Adrenal gland (tissue), 12 donors: ENCODE data around the gene RPLP2. TPM values are rescaled to one million over a fixed set of nuclear protein-coding genes. Genes with fewer than 3 reads are reported as not detected.

Experiments
- DNase-seq, 7 donors: peaks; one replicate each; pipeline ENCODE4 v3.0.0-alpha.2; 2019 to 2020
- H3K27ac ChIP-seq, 5 donors: fragments of 200-600 bp; sonication (generic) in 4 of 5; 1 replicate in 3 of 5; 2 replicates in 2 of 5; pipeline versions ENCODE4 v1.5.1 to v1.8.0; 2016 to 2020; ENCODE audit warnings: mild to moderate bottlenecking in 1 of 5
- H3K27me3 ChIP-seq: fragments of 200-600 bp; 2 replicates; pipeline ENCODE4 v1.8.0; 2021
- H3K36me3 ChIP-seq, 2 donors: fragments of 200-600 bp; replicated peaks in 1 of 2; 1 replicate in 1 of 2; 2 replicates in 1 of 2; pipeline versions ENCODE4 v1.5.1 to v1.8.0; 2018 to 2022
- H3K4me1 ChIP-seq, 2 donors: fragments of 200-600 bp; replicated peaks in 1 of 2; 1 replicate in 1 of 2; 2 replicates in 1 of 2; pipeline versions ENCODE4 v1.5.1 to v1.8.0; 2018 to 2021
- H3K4me3 ChIP-seq, 4 donors: fragments of 200-600 bp; sonication (generic) in 3 of 4; one replicate each; pipeline ENCODE4 v1.5.1; 2016 to 2018
- H3K9me3 ChIP-seq, 3 donors: fragments of 200-600 bp; sonication (generic) in 1 of 3; replicated peaks in 1 of 3; 1 replicate in 2 of 3; 2 replicates in 1 of 3; pipeline versions ENCODE4 v1.5.1 to v1.8.0; 2016 to 2021
- CTCF ChIP-seq, 6 experiments: fragments of 450-650 bp in 4 of 6; fragments of 200-600 bp in 2 of 6; sonication (generic) in 1 of 6; IDR thresholded peaks; 1 replicate in 5 of 6; 2 replicates in 1 of 6; pipeline versions ENCODE4 v1.5.1 to v1.8.0; 2016 to 2021; ENCODE audit warnings: antibody characterized with exemption in 6 of 6, mild to moderate bottlenecking in 2 of 6, moderate library complexity in 1 of 6
- POLR2A ChIP-seq, 2 donors: fragments of 450-650 bp; IDR thresholded peaks; one replicate each; pipeline ENCODE4 v1.6.1; 2017; ENCODE audit warnings: antibody characterized with exemption in 2 of 2, mild to moderate bottlenecking in 2 of 2, moderate library complexity in 1 of 2
- WGBS, 4 donors: extraction: QIAGEN DNeasy Blood & Tissue Kit in 2 of 4; methylation state at CpG; one replicate each; pipeline versions ENCODE4 v1.1.5 to v1.1.7; 2013 to 2017; 5-methylcytosine and 5-hydroxymethylcytosine counted together
- intact Hi-C, 2 donors: fragments of 100-400 bp; cut with DNase I; formaldehyde crosslinking; loops; one replicate each; pipeline versions ENCODE4 v1.14.1 to v1.15.0; 2022 to 2023
- polyA plus RNA-seq, 3 donors: library from polyadenylated mRNA; stranded (reverse); fragments of 200-250 nt in 2 of 3; fragments of 350-450 nt in 1 of 3; fragmentation: Illumina TruSeq in 1 of 3; extraction: RNeasy Lipid Tissue Mini Kit (QIAGEN cat#74804) in 1 of 3; gene quantifications; one replicate each; pipeline ENCODE4 v1.2.3, GENCODE V29; 2013 to 2014
- total RNA-seq, 9 donors: library from RNA; depleted of rRNA in 4 of 9; stranded (reverse); fragments of >200 nt in 4 of 9; fragments of 120-200 nt in 1 of 9; fragmentation: NEBNext Ultra II Directional in 1 of 9; extraction: Animal tissue kit (Norgen Biotek cat#: 25700) in 1 of 9; gene quantifications; one replicate each; pipeline versions ENCODE4 v1.1.0 to v1.2.4, GENCODE V29; 2013 to 2023
- donor health status: healthy with polysubstance abuse.
- donor health status: Bipolar disorder and iron deficiency.
- donor health status: DM: yes; HTN: yes; CAD: no.
- donor health status: DM: no; HTN: no; CAD: no.
- donor health status: DM: no; HTN: no; CAD: no.
- donor health status: DM: yes; HTN: yes; CAD: no.

Gene RPLP2
- total and polyA plus RNA-seq, 12 donors = 190 to 2,473 (median 1,248) TPM

- intact Hi-C loops = no loop called here
- DNase-seq = no peak
- peak overlapping the region in 2 of 4 donors; percentile 56 to 59 for H3K4me3 ChIP-seq
- peaks cover 15 to 21% of the 10 kb centered on the region in 2 donors for H3K4me1 ChIP-seq
- H3K9me3 ChIP-seq = no peaks in the 10 kb centered on the region
- TF ChIP-seq POLR2A (IDR thresholded peaks at IDR 0.05) (no peak), CTCF (IDR thresholded peaks at IDR 0.05) (no peak)
- peak overlapping the region in 2 of 5 donors; percentile 85 to 93 for H3K27ac ChIP-seq
- WGBS, 4 donors = 4 to 15% (median 10%) methylated on average over 4 to 18 of the region's 18 CpGs
- peaks cover 0 to 35% of the 10 kb centered on the region in 2 donors for H3K36me3 ChIP-seq
- no peaks in the 10 kb centered on the region for H3K27me3 ChIP-seq
Observed at GRCh38 chr11:804599-804964, 5.2 kb upstream of the RPLP2 start.

GRCh38 chr11:808427-809286 lies 1.1 kb upstream of the RPLP2 start:
- TF ChIP-seq CTCF (IDR thresholded peaks at IDR 0.05) = no peak
- TF ChIP-seq POLR2A (IDR thresholded peaks at IDR 0.05) = no peak
- Histone ChIP-seq H3K9me3 (no peaks in the 10 kb centered on the region), H3K4me1 (peaks cover 27 to 40% of the 10 kb centered on the region in 2 donors), H3K27me3 (no peaks in the 10 kb centered on the region), H3K27ac (peak overlapping the region; percentile 95 to 98 (median 97)), H3K36me3 (peaks cover 0 to 24% of the 10 kb centered on the region in 2 donors), H3K4me3 (peak overlapping the region; percentile 62 to 96 (median 75))
- intact Hi-C loops = no loop called here
- DNase-seq = peak in 3 of 7 donors; percentile 88 to 92 (median 91)
- WGBS, 4 donors = 31 to 43% (median 37%) methylated on average over 25 to 36 of the region's 36 CpGs

- DNase-seq = peak in 3 of 7 donors; percentile 43 to 51 (median 47)
- H3K9me3 ChIP-seq = no peaks in the 10 kb centered on the region
- no peaks in the 10 kb centered on the region for H3K27me3 ChIP-seq
- 0 to 2% (median 0%) methylated on average over 2 to 55 of the region's 55 CpGs for WGBS, 4 donors
- H3K4me1 ChIP-seq = peaks cover 20 to 31% of the 10 kb centered on the region in 2 donors
- peak overlapping the region; percentile 66 to 96 (median 75) for H3K4me3 ChIP-seq
- H3K27ac ChIP-seq = peak overlapping the region; percentile 95 to 98 (median 97)
- TF ChIP-seq CTCF (IDR thresholded peaks at IDR 0.05) (peak in 1 of 6 experiments; percentile 16), POLR2A (IDR thresholded peaks at IDR 0.05) (no peak)
- peaks cover 0 to 26% of the 10 kb centered on the region in 2 donors for H3K36me3 ChIP-seq
- intact Hi-C loops = no loop called here
Observed at GRCh38 chr11:810040-810567, 337 bp downstream of the RPLP2 start.

GRCh38 chr11:811446-812245 lies 1.9 kb downstream of the RPLP2 start:
- Histone ChIP-seq H3K4me3 (no peak overlapping the region), H3K27me3 (no peaks in the 10 kb centered on the region), H3K9me3 (no peaks in the 10 kb centered on the region), H3K36me3 (peaks cover 0 to 26% of the 10 kb centered on the region in 2 donors), H3K4me1 (peaks cover 20 to 27% of the 10 kb centered on the region in 2 donors), H3K27ac (peak overlapping the region in 2 of 5 donors; percentile 58 to 98)
- WGBS, 4 donors = 59 to 79% (median 69%) methylated on average over 10 to 14 of the region's 14 CpGs
- TF ChIP-seq POLR2A (IDR thresholded peaks at IDR 0.05) (no peak), CTCF (IDR thresholded peaks at IDR 0.05) (no peak)
- intact Hi-C loops = no loop called here
- no peak for DNase-seq
